ENCODE data around the gene PTP4A1.
"Not testable (repeated sequence)": the region's sequence is repeated elsewhere in the genome, so short reads cannot be mapped to it uniquely, and the experiment has no call there.

Gene PTP4A1

DNA sequence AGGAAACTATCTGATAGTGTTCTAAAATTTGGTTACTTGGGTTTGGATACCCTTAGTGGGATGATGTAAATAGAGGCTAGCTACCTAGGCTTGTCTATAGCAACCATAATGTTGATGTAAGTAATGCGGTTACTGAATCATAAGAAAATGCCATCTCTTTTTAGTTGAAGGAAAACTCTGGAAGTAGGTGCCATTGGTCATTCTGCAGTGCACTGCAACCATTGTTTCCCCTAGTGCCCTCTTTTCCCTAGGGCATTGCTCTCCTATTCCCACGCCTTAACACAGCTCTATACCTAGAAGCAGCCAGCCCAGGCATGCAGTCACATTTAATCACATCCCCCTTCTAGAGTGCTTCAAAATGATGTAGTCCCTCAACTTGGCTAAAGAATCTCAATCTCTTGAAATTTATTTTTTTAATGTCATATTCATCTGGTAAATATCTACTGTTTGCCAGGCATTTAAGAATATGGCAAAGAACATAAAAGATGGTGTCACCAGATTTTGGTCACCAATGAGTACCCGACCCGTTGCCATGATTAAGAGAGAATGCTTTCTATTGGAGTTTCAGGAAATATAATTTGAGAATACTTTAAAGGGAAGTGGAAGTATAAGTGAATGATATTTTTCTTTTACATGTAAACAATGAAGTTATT lies 10.4 kb downstream of the PTP4A1 start:
- WGBS, 2 experiments (ENCODE audit: insufficient coverage in 2 of 2), result 93 to 97% methylated on average over 4 of the region's 4 CpGs
- H3K36me3 ChIP-seq (ENCODE audit: control insufficient read depth, insufficient read depth, low read length), result peaks cover 39% of the 10 kb centered on the region

GRCh38 chr6:63584125-63584514 lies 11.8 kb downstream of the PTP4A1 start:
- Histone ChIP-seq H3K4me1 (ENCODE audit: control insufficient read depth, insufficient read depth, low read length, poor library complexity, severe bottlenecking) (no peaks in the 10 kb centered on the region), H3K4me3 (ENCODE audit: extremely low read depth, insufficient read depth, low read length, poor library complexity, severe bottlenecking) (no peak overlapping the region), H3K27ac (ENCODE audit: low read depth, low read length, severe bottlenecking) (no peak overlapping the region), H3K9me3 (ENCODE audit: control insufficient read depth, low read length) (no peaks in the 10 kb centered on the region), H3K36me3 (ENCODE audit: control insufficient read depth, insufficient read depth, low read length) (peaks cover 29% of the 10 kb centered on the region)
- WGBS, 2 experiments (ENCODE audit: insufficient coverage in 2 of 2), result no CpG with 5 or more reads among the region's 4 CpGs

More for the DNA sequence above, 10.4 kb downstream of the PTP4A1 start:
- no peak overlapping the region for H3K27ac ChIP-seq (ENCODE audit: low read depth, low read length, severe bottlenecking)
- H3K4me3 ChIP-seq (ENCODE audit: extremely low read depth, insufficient read depth, low read length, poor library complexity, severe bottlenecking), result no peak overlapping the region
- H3K9me3 ChIP-seq (ENCODE audit: control insufficient read depth, low read length), result no peaks in the 10 kb centered on the region
- H3K4me1 ChIP-seq (ENCODE audit: control insufficient read depth, insufficient read depth, low read length, poor library complexity, severe bottlenecking), result no peaks in the 10 kb centered on the region

GRCh38 chr6:63584566-63584965 lies 12.3 kb downstream of the PTP4A1 start:
- Histone ChIP-seq H3K27ac (ENCODE audit: low read depth, low read length, severe bottlenecking) (no peak overlapping the region), H3K4me1 (ENCODE audit: control insufficient read depth, insufficient read depth, low read length, poor library complexity, severe bottlenecking) (no peaks in the 10 kb centered on the region), H3K36me3 (ENCODE audit: control insufficient read depth, insufficient read depth, low read length) (peaks cover 25% of the 10 kb centered on the region), H3K4me3 (ENCODE audit: extremely low read depth, insufficient read depth, low read length, poor library complexity, severe bottlenecking) (no peak overlapping the region), H3K9me3 (ENCODE audit: control insufficient read depth, low read length) (no peaks in the 10 kb centered on the region)
- WGBS, 2 experiments (ENCODE audit: insufficient coverage in 2 of 2), result 96 to 97% methylated on average over 3 to 6 of the region's 8 CpGs

DNA sequence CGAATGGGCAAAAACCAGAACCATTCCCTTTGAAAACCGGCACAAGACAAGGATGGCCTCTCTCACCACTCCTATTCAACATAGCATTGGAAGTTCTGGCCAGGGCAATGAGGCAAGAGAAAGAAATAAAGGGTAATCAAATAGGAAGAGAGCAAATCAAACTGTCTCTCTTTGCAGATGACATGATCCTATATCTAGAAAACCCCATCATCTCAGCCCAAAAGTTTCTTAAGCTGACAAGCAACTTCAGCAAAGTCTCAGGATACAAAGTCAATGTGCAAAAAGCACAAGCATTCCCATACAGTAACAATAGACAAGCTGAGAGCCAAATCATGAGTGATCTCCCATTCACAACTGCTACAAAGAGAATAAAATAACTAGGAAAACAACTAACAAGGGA lies 13.4 kb downstream of the PTP4A1 start:
- peaks cover 15% of the 10 kb centered on the region for H3K36me3 ChIP-seq (ENCODE audit: control insufficient read depth, insufficient read depth, low read length)
- not testable (repeated sequence) for H3K9me3 ChIP-seq (ENCODE audit: control insufficient read depth, low read length); H3K27ac ChIP-seq (ENCODE audit: low read depth, low read length, severe bottlenecking); H3K4me1 ChIP-seq (ENCODE audit: control insufficient read depth, insufficient read depth, low read length, poor library complexity, severe bottlenecking); H3K4me3 ChIP-seq (ENCODE audit: extremely low read depth, insufficient read depth, low read length, poor library complexity, severe bottlenecking)
- no CpG with 5 or more reads among the region's 2 CpGs for WGBS, 2 experiments (ENCODE audit: insufficient coverage in 2 of 2)

- H3K4me3 ChIP-seq (ENCODE audit: extremely low read depth, insufficient read depth, low read length, poor library complexity, severe bottlenecking), result no peak overlapping the region
- no peaks in the 10 kb centered on the region for H3K4me1 ChIP-seq (ENCODE audit: control insufficient read depth, insufficient read depth, low read length, poor library complexity, severe bottlenecking)
- no peaks in the 10 kb centered on the region for H3K9me3 ChIP-seq (ENCODE audit: control insufficient read depth, low read length)
- 80 to 89% methylated on average over 1 of the region's 2 CpGs for WGBS, 2 experiments (ENCODE audit: insufficient coverage in 2 of 2)
- no peak overlapping the region for H3K27ac ChIP-seq (ENCODE audit: low read depth, low read length, severe bottlenecking)
- no peaks in the 10 kb centered on the region for H3K36me3 ChIP-seq (ENCODE audit: control insufficient read depth, insufficient read depth, low read length)
Observed at GRCh38 chr6:63589952-63590411, 17.7 kb downstream of the PTP4A1 start.

DNA sequence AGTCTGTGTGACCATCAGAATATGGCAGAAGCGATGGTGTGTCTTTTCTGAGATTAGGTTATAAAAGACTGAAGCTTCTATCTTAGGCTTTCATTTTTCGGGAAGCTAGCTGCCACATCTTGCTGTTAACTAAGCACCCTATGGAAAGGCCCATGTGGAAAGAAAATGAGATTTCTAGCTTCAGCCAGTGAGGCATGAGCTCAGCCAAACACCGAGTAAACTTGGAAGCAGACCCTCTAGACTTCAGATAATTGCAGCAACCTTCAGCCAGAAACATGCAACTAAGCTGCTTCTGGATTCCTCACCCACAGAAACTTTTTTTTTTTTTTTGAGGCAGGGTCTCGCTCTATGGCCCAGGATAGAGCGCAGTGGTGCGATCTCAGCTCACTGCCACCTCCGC lies 20.6 kb downstream of the PTP4A1 start:
- Histone ChIP-seq H3K36me3 (ENCODE audit: control insufficient read depth, insufficient read depth, low read length) (no peaks in the 10 kb centered on the region), H3K4me1 (ENCODE audit: control insufficient read depth, insufficient read depth, low read length, poor library complexity, severe bottlenecking) (no peaks in the 10 kb centered on the region)
- 89 to 91% methylated on average over 5 to 6 of the region's 7 CpGs for WGBS, 2 experiments (ENCODE audit: insufficient coverage in 2 of 2)

GRCh38 chr6:63597141-63598048 lies 25.1 kb downstream of the PTP4A1 start:
- 43 to 57% methylated on average over 1 to 2 of the region's 6 CpGs for WGBS, 2 experiments (ENCODE audit: insufficient coverage in 2 of 2)
- peak overlapping the region; percentile 38 for H3K4me3 ChIP-seq (ENCODE audit: extremely low read depth, insufficient read depth, low read length, poor library complexity, severe bottlenecking)
- no peaks in the 10 kb centered on the region for H3K9me3 ChIP-seq (ENCODE audit: control insufficient read depth, low read length)
- H3K36me3 ChIP-seq (ENCODE audit: control insufficient read depth, insufficient read depth, low read length), result no peaks in the 10 kb centered on the region
- no peaks in the 10 kb centered on the region for H3K4me1 ChIP-seq (ENCODE audit: control insufficient read depth, insufficient read depth, low read length, poor library complexity, severe bottlenecking)
- H3K27ac ChIP-seq (ENCODE audit: low read depth, low read length, severe bottlenecking), result no peak overlapping the region

More for the DNA sequence above, 20.6 kb downstream of the PTP4A1 start:
- no peak overlapping the region for H3K27ac ChIP-seq (ENCODE audit: low read depth, low read length, severe bottlenecking)
- no peaks in the 10 kb centered on the region for H3K9me3 ChIP-seq (ENCODE audit: control insufficient read depth, low read length)
- H3K4me3 ChIP-seq (ENCODE audit: extremely low read depth, insufficient read depth, low read length, poor library complexity, severe bottlenecking), result no peak overlapping the region

- Histone ChIP-seq H3K4me1 (ENCODE audit: control insufficient read depth, insufficient read depth, low read length, poor library complexity, severe bottlenecking) (no peaks in the 10 kb centered on the region), H3K9me3 (ENCODE audit: control insufficient read depth, low read length) (no peaks in the 10 kb centered on the region), H3K27ac (ENCODE audit: low read depth, low read length, severe bottlenecking) (no peak overlapping the region), H3K36me3 (ENCODE audit: control insufficient read depth, insufficient read depth, low read length) (no peaks in the 10 kb centered on the region), H3K4me3 (ENCODE audit: extremely low read depth, insufficient read depth, low read length, poor library complexity, severe bottlenecking) (peak overlapping the region; percentile 38)
- WGBS, 2 experiments (ENCODE audit: insufficient coverage in 2 of 2), result 13 to 15% methylated on average over 15 of the region's 23 CpGs
Observed at GRCh38 chr6:63598049-63599036, 26.1 kb downstream of the PTP4A1 start.

GRCh38 chr6:63599243-63599642 lies 27.0 kb downstream of the PTP4A1 start:
- Histone ChIP-seq H3K9me3 (ENCODE audit: control insufficient read depth, low read length) (no peaks in the 10 kb centered on the region), H3K27ac (ENCODE audit: low read depth, low read length, severe bottlenecking) (no peak overlapping the region), H3K4me1 (ENCODE audit: control insufficient read depth, insufficient read depth, low read length, poor library complexity, severe bottlenecking) (no peaks in the 10 kb centered on the region), H3K4me3 (ENCODE audit: extremely low read depth, insufficient read depth, low read length, poor library complexity, severe bottlenecking) (no peak overlapping the region), H3K36me3 (ENCODE audit: control insufficient read depth, insufficient read depth, low read length) (no peaks in the 10 kb centered on the region)
- WGBS, 2 experiments (ENCODE audit: insufficient coverage in 2 of 2), result 88 to 91% methylated on average over 7 of the region's 7 CpGs

GRCh38 chr6:63600136-63600535 lies 27.9 kb downstream of the PTP4A1 start:
- no peaks in the 10 kb centered on the region for H3K9me3 ChIP-seq (ENCODE audit: control insufficient read depth, low read length)
- 81% methylated on average over 2 of the region's 6 CpGs; no CpG with 5 or more reads in 1 of the 2 experiments for WGBS, 2 experiments (ENCODE audit: insufficient coverage in 2 of 2)
- no peak overlapping the region for H3K4me3 ChIP-seq (ENCODE audit: extremely low read depth, insufficient read depth, low read length, poor library complexity, severe bottlenecking)
- H3K36me3 ChIP-seq (ENCODE audit: control insufficient read depth, insufficient read depth, low read length), result no peaks in the 10 kb centered on the region
- H3K4me1 ChIP-seq (ENCODE audit: control insufficient read depth, insufficient read depth, low read length, poor library complexity, severe bottlenecking), result no peaks in the 10 kb centered on the region
- no peak overlapping the region for H3K27ac ChIP-seq (ENCODE audit: low read depth, low read length, severe bottlenecking)

Data from mesodermal cell (in vitro differentiated cells).